NCI-H146 (cell line): Measurements from ENCODE around the gene NMNAT2.

Experiments used
- DNase-seq: peaks from one replicate; lab custom pipeline; 2025; lab: John Stamatoyannopoulos, UW

The NMNAT2 gene

DNA sequence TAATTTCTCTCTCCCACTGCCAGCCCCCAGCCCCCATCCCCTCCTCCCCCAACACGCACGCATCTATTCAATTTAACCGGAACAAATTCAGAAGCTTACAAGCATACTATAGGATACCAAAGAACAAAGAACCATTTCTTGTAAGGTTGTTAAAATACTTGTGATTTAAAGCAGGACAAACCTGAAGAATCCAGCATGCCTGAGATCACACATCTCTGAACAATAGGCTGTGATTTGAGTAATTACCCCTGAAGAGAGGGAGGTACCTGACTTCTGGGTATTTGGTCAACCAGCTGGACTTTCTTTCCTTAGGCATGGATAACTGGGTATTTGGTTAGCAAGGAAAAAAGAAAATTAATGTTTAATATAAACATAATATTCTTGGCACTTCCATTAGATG, 105.1 kb downstream of the NMNAT2 start:
- DNase-seq = no peak

DNA sequence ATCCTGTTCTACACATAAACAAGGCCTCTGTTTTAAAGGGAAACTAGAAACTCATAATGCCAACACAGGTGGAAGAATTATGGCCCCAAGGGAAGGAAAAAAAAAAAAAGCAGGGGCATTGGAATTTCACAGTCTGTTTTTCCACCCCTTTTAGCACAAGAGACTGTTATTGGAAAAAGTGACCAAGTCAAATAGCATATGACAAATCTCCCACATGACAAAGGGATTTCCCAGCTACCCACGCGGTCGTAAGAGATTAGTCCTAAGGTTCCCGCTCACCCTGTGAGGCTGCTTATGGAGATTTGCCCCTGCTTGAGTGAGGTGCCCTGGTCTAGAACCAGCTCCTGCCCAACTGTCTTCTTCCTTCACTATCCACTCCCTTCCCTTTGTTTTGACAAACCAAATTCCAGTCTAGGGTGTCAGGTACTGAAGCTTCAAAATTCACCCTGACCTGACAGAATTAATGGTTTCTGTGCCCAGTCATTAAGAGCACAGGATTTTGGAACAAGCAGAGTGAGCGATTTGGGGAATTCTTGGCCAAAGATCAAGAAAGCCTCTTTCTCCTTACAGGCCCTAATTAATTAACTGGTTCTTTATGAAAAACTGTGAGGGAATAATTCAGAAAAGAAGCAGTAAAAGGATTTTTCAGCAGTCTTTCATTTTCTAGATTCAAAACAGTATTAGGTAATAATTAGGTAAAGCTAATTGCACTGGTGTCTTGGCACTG, 107.3 kb downstream of the NMNAT2 start:
- no peak for DNase-seq

DNA sequence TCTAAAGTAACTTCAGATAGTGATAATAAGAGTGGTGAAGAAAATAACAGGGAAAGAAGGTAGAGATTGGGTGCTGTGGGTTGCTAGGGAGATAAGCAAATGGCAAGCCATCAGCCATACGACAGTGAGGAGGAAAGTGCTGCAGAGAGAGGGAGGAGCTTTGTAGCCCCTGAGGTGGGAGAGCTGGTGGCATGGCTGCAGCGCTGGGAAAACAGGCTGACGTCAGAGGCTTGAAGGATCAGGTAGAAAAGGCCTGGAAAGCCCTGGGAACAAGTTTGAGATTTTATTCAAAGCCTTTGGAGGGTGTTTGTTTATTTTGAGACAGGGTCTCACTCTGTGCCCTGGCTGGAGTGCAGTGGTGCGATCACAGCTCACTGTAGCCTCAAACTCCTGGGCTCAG, 109.5 kb downstream of the NMNAT2 start:
- DNase-seq = no peak

DNA sequence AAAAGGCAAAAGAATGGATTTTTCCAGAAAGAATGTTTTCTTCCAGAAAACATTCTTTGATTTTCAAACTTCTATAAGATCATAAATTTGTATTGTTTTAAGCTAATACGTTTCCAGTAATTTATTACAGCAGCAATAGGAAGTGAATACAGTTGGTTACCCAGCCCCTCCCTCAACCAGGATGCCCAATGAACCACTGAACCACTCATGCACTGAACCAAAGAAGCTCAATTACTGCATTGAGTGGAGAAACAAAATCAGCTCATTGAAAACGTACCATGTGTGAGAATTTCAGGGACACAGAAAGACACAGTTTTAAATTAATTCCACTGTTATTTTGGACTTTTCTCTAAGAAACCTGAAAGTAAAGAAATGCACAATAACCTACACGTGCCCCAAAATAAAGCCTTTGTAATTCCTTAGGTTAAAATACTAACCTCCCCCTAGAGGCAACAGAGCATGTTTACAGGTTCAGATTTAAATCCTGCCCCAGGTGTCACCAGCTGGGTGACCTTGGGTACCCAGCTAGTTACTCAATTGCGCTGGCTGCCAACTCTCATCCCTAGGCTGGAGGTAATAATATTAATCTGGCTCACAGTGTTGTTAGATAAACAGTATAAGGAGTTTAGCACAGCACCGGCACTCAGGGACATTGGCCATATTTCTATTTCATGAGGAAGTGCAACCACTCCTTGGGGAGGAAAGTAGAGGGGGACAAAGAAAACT, 111.7 kb downstream of the NMNAT2 start:
- DNase-seq = peak; percentile 14

DNA sequence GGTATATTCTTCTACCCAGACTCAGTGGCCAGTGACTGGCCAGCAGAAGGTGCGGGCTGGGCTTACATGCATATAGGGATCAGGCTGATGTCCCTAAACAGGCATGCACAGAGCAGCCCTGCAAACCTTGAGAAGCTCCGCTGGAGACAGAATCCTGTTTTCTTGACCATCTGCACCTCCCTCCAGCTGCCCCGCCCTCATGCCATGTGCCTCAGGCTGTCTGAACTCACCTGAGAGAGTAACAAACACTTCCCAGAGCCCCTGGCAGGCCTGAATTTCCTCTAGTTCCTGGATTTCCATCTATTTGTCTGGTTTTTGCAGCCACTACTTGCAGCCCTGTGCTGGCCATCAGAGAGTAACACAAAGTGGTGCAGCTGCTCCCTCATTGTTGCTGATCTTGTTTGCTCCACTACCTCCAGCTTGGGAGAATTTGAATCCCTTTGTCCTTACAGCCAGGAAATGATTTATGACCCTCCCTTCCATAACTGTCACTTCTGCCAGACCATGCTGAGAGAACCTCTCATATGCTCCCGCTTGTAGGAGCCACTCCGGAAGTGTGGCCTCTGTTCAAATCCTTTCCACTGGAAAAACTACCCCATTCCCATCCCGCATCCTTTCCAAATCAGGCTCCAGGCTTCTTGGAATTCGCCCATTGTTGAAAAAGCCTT, 113.6 kb downstream of the NMNAT2 start:
- DNase-seq = peak; percentile 92

DNA sequence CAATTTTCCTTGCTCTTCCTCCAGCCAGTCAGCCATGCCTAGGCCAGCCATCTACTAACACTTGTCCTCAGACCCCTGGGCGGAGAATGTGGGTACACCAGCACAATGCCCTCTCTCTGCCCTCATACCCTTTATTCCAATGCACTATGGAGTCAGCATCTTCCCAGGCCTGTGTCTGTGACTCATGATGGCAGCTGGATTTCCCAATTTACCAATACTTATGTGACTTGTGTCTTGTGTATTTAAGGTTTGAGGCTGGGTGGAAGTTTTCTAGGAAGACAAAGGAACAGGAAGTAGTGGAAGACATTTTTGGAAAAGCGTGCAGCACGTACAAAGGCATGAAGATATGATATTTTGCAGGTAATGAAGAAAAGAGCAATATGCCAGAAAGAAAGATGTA, 114.3 kb downstream of the NMNAT2 start:
- no peak for DNase-seq

DNA sequence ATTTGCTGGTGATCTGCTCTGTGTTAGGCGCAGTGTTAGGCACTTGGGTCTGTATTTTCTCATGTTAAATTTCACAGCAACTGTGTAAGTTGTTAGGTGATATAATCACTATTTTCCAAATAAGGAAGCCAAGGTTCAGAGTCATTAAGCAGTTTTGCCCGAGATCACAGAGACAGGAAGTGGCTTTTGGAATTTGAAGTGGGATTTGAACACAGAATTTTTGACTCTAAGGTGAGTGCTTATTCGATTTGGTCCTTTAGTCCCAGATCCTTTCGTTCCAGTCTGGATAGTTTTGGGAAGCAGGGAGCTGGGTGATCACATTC, 114.9 kb downstream of the NMNAT2 start:
- no peak for DNase-seq

DNA sequence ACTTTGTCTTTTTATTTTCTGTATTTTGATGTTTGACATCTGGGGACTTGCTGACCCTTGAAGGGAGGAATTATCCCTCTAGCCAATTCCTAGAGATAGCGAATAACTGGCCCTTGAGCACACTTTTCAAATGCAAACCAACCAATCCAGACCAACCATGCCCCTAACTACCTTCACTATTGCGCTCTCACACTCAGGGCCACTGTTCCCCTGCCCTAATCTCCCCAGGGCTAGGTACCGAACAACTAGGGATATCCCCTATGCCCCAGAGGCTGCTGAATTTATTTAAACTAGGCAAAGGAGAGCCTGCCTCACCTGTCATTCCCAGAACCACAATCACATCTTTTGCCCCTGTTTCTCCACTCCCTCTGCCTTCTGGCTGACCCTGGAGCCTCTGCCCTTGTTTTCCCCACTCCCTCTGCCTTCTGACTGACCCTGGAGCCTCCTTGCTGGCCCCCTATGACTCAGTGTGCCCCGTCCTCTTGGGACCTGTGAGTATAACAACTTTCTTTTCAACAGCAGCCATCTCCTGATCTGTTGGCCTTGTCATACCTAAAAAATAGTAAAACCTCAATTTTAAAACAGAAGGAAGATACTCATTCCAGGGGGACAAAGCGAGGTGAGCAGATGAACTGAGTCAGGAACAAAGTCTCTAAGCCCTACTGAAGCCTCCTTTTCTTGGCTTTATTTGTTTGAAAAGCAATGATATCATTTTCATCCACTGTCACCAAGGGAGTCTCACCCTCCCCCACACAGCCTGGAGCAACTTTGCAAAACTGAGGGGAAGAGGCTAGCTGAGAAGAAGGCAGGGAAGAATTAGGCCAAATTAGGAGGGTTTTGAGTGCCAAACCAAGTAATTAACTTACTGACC, 115.5 kb downstream of the NMNAT2 start:
- DNase-seq = no peak

DNA sequence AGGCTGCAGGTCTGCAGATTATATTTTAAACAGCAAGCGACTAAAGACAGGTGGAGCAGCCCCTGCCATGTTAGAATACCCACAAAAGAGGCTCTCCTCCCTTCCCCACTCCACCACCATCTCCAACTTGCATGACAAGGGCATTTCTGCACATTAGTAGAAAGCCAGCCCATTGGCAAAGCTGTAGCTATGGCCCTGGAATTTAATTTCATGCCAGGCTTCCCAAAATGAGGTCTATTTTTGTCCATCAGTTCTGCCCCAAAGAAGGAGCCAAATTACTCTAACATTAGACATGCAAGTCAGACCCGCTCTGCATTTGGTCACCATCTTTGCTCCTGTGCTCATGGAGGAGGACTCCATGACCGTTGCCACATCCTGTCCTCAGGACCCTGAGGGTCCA, 116.9 kb downstream of the NMNAT2 start:
- no peak for DNase-seq

DNA sequence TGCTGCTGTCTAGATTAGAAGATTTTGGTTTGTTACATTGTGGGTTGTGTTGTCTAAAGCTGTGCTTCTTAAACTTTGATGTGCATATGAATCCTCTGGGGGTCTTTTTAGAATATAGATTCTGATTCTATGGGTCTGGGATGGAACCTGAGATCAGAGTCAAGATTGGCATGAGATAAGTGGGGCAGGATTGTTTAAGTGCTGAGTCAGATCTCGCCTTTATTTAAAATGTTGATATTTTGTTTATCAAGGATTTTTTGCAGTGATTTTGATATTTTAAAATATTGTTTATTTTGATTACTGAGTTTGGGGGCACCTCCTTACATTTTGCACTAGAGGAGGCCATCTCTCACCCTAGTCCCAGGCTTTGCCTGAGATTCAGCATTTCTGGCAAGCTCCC, 117.4 kb downstream of the NMNAT2 start:
- DNase-seq = no peak

DNA sequence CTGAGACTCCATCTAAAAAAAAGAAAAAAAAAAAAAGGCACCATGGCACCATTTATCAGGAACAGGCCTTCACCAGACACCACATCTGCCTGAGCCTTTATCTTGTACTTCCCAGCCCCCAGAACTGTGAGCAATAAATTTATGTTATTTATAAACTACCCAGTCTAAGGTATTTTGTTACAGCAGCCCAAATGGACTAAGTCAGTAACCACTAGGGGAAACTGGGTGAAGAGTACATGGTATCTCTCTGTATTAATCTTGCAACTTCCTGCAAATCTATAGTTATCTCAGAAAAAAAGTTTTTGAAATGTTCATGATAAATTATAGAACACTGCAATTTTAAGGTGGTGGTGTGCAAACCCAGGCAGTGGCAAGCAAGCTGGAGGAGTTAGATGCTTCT, 117.8 kb downstream of the NMNAT2 start:
- no peak for DNase-seq

DNA sequence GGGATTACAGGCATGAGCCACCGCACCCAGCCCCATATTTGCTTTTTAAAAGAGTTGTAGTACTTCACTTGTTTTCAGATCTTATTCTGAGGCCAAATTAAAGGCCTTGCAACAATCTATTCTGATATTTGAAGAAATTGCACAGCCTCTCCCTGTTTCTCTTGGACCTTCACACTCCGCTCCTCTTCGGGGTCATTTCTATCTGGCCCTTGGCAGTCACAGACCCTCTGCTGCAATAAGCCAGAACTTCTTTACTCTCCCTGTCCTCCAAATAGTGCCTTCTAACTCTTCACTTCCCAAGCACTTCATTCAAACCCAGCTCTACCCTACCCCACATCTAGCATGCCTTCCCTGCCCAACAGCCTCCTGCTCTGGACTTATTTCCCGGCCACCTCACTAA, 121.4 kb downstream of the NMNAT2 start:
- DNase-seq = no peak

DNA sequence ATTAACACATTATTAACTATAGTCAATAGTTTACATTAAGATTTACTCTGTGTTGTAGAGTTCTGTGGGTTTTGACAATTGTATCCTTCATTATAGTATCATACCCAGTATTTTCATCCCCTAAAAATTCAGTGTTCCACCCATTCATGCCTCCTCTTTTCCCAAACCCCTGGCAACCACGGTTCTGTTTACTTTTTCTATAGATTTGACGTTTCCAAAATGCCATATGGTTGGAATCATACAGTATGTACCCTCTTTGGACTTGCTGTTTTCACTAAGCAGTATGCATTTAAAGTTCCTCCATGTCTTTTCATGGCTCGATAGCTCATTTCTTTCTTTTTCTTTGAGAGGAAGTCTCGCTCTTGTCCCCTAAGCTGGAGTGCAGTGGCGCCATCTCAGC, 122.7 kb downstream of the NMNAT2 start:
- DNase-seq = no peak

DNA sequence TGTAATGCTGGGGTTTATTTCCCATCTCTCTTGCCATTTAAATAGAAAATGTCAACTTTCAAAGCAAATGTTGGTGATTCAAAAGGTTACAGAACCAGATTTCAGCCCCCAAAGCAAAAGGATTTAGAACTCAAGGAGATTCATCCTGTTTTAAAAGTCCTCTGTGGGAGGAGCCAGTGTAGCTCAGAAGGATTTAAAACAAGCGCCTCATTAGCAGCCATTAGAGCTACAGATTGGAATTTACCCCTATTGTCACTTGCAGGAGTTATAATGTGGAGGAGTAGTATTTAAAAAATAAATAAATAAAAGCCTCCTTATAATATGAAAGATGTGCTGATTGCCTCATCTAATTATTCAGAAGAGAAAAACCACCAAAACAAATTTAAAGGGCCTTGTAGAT, 124.3 kb downstream of the NMNAT2 start:
- no peak for DNase-seq

DNA sequence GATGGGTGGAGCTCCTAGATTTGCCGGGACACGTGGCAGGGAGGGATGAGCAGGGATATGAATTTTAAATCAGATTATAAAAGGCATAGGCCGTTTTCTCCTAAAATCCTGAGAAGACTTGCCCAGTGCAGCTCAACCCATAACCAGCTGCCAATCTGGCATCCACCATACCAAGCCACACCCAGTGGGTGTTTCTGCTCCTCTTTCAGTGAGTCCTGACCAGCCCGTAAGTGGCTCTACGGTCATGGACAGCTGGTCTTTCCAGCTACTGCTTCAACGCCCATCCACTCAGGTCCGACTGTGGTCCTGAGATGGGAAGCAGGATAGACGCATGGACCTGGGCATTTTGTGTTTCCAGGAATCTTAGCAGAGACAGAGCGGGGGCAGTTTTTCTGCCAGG, 124.9 kb downstream of the NMNAT2 start:
- no peak for DNase-seq

DNA sequence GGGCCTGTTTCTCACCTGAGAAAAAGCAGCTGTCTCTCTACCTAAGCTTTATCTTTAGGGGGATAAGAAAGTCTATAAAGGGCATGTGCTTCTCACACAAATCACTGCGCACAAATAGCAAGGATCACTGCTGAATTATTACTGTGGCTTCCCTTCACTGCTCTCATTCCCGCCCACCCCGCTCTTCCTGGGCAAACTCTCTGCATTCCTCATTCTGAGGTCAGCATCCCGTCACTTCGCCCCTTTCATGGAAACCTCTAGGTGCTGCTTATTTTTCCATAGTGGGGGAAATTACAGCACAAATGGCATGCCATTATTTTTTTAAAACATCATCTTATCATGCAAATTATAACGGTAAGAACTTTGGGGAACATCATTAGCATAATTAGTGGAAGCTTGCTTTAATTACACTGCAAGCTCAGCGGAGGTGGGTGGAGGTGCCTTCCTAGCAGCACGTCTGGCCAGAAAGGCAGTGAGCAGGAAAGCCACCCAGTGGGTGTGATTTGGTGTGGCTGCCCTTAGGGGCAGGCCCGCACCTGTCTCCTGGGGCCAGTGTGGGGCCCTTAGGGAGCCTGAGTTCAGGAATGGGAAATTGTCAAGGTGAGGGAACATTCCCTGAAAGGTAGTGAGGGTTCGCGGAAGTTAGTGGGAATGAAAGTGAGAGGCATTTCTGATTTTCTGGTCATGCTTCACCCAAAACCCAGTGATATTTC, 126.2 kb downstream of the NMNAT2 start:
- no peak for DNase-seq

DNA sequence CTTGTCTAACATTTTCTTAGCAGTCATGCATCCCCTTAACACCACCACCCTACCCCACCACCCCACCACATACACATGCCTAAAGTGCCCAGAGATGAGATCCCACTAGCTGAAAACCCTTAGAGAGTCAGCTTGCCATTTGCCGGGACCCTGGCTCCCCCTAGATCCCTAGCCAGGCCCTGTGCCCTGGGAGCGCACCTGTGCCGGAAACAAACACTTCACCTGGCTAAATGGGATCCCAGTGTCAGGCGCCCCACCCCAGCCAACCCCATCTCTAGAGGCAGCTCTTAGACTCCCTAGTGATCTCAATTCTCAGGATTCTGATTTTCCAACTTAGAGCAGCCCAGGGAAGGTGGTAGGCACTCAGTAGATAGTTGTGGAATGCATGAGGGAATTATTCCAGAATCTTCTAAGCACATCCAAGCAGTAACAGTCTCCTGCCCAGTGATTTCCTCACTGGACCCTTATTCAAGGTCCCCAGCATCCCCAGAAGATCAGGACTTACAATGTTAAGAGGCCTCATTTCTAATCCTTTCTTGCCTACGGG, 126.9 kb downstream of the NMNAT2 start:
- no peak for DNase-seq

DNA sequence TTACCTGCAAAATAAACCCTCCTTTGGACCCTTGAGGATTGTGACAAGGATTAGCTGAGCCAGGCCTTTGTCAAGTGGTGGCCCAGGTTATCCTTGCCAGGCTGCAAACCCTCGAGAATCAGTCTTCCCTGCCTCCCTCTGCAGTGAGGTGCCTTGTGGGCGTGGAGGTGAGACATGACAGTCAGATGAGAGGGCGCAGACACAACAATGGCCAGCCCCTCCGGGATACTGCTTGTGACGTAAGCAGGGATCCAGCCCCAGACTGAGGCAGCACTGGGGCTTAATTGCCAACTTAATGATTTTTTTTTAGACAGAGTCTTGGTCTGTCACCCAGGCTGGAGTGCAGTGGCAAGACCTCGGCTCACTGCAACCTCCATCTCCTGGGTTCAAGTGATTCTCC, 127.6 kb downstream of the NMNAT2 start:
- DNase-seq = no peak

DNA sequence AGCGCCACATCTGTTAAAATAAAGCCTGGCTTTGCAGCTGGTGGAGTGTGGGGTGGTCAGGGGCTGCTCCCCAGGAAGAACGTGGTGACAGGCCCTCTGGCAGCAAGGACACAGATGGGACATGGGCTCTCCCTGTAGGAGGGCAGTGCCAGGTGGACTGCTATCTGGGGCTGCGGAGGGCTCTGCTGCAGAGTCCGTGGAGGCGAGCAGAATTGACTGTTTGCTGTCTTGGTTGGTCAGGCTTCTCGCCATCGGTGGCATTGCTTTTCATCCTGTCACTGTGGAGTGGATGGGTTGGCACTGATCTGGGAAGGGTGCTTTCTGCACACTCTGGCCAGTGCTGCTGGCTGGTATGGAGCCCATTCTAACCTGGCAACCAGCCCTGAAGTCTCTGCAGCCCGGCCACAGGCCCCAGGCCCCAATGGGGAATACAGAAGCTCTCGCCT, 129.1 kb downstream of the NMNAT2 start:
- DNase-seq = no peak

DNA sequence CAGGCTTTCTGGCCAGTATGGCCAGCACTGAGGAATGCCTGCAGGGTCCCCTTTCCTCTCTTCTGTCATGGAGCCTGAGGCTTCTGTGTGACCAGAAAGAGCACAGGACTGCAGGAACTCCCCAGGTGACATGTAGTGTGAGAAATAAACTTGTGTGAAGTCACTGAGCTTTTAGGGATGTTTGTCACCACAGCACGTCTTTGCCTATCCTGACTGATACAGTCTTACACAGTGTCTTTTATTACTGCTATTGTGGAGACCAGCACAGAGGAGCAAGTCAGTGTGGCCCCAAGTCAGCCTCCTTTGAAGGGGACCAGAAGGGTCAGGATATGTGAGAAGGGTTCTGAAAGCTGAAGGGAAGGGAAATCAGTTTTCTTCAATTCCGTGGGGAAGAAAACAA, 129.6 kb downstream of the NMNAT2 start:
- DNase-seq = no peak

DNA sequence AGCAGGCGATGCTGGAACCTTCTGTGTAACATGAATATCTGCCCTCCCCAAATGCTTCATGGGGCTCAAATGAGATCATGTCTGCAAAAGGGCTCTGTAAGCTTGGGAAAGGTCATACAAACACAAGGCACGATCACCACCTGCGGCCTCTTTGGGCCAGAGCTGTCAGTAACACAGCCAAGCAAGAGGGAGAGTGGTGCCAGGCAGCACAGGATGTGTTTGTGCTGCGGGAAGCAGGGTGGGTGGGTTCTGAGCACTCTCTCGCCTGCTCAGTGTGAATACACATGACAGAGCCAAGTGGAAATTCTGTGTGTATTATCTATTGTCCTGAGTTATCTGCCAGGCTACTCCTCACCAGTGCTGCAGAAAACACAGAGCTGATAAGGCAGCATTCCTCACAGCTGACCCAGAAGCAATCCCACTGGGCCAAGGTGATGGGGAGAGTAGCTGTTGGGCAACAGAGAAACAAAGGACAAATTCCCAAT, 130.9 kb downstream of the NMNAT2 start:
- no peak for DNase-seq
